ENCODE results near the gene COL5A1. TPM values are rescaled to one million over a fixed set of nuclear protein-coding genes. Genes with fewer than 3 reads are reported as not detected.

The COL5A1 gene
- total RNA-seq, 1 donor from 2014 or later, result 1,552 TPM

GRCh38 chr9:134598884-134599245 is 42.7 kb upstream of the COL5A1 start:
- H3K27me3 Mint-ChIP-seq (ENCODE audit: unreplicated experiment), result no peaks in the 10 kb centered on the region
- no peak overlapping the region for H3K4me3 Mint-ChIP-seq (ENCODE audit: unreplicated experiment)
- TF ChIP-seq, protein P1, sequence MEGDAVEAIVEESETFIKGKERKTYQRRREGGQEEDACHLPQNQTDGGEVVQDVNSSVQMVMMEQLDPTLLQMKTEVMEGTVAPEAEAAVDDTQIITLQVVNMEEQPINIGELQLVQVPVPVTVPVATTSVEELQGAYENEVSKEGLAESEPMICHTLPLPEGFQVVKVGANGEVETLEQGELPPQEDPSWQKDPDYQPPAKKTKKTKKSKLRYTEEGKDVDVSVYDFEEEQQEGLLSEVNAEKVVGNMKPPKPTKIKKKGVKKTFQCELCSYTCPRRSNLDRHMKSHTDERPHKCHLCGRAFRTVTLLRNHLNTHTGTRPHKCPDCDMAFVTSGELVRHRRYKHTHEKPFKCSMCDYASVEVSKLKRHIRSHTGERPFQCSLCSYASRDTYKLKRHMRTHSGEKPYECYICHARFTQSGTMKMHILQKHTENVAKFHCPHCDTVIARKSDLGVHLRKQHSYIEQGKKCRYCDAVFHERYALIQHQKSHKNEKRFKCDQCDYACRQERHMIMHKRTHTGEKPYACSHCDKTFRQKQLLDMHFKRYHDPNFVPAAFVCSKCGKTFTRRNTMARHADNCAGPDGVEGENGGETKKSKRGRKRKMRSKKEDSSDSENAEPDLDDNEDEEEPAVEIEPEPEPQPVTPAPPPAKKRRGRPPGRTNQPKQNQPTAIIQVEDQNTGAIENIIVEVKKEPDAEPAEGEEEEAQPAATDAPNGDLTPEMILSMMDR (IDR thresholded peaks at IDR 0.05), result no peak
- no peak for DNase-seq (ENCODE audit: extremely low spot score, unreplicated experiment)
- peaks cover 32% of the 10 kb centered on the region for H3K4me1 Mint-ChIP-seq (ENCODE audit: unreplicated experiment)
- H3K27ac Mint-ChIP-seq (ENCODE audit: unreplicated experiment), result no peak overlapping the region
- H3K36me3 Mint-ChIP-seq (ENCODE audit: unreplicated experiment), result no peaks in the 10 kb centered on the region
- H3K9me3 Mint-ChIP-seq (ENCODE audit: unreplicated experiment), result no peaks in the 10 kb centered on the region

DNA sequence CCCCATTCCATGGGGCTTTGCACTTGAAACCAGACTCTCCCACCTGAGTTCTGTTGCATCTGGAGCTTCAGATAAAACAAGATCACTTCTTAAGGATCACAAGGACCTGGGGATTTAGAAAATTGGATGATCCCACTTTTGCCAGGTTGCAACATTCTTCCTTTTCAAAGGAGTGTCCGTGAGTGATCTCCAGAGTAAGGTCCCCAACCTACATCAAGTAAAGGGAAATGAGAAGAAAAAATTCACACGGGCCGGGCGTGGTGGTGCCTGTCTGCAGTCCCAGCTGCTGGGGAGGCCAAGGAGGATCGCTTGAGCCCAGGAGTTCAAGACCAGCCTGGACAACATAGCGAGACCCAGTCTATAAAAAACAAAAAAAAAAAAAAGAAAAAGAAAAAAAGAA is 41.2 kb upstream of the COL5A1 start:
- Mint-ChIP-seq H3K27me3 (ENCODE audit: unreplicated experiment) (no peaks in the 10 kb centered on the region), H3K27ac (ENCODE audit: unreplicated experiment) (no peak overlapping the region), H3K4me1 (ENCODE audit: unreplicated experiment) (peaks cover 39% of the 10 kb centered on the region), H3K36me3 (ENCODE audit: unreplicated experiment) (no peaks in the 10 kb centered on the region), H3K9me3 (ENCODE audit: unreplicated experiment) (no peaks in the 10 kb centered on the region), H3K4me3 (ENCODE audit: unreplicated experiment) (no peak overlapping the region)
- no peak for DNase-seq (ENCODE audit: extremely low spot score, unreplicated experiment)
- TF ChIP-seq, protein P1 (IDR thresholded peaks at IDR 0.05), result no peak

DNA sequence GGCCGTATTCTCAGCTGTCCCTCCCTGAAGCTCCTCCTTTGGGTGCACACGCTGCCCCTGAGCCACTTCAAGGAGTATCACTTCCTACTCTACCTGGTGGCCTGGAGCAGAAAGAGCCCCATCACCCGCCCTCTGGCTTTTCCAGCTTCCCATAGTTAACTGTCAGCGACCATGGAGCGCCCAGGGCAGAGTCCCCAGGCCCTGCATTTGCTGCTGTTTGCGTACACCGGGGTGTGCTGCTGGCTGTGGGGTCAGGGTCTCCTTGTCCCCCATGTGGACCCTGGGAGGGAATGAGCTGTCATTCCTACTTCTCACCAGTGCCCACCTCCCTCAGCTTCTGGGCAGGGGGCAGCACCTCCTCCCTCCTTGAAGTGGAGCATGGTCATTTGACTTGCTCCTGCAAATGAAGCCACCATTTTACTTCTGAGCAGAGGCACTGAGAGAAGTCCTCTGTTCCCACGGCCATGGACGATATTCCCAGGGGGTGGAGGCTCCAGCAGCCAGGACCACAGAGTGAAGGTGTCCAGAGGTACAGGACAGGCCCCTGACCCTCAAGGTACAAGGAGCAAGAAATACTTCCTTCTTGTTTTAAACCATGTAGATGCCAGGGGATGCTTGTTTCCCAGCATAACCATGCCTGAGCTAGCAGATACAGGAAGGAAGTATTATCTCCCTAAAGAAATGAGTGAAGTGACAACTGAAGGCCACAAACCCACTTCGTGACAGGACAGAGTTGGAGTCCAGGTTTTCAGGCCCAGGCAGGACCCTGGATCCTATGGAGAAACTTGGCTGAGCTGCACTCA is 40.6 kb upstream of the COL5A1 start:
- Mint-ChIP-seq H3K27me3 (ENCODE audit: unreplicated experiment) (no peaks in the 10 kb centered on the region), H3K27ac (ENCODE audit: unreplicated experiment) (peak overlapping the region; percentile 93), H3K4me1 (ENCODE audit: unreplicated experiment) (peaks cover 42% of the 10 kb centered on the region), H3K9me3 (ENCODE audit: unreplicated experiment) (no peaks in the 10 kb centered on the region), H3K4me3 (ENCODE audit: unreplicated experiment) (no peak overlapping the region), H3K36me3 (ENCODE audit: unreplicated experiment) (no peaks in the 10 kb centered on the region)
- TF ChIP-seq, protein P1 (IDR thresholded peaks at IDR 0.05), result no peak
- DNase-seq (ENCODE audit: extremely low spot score, unreplicated experiment), result no peak

DNA sequence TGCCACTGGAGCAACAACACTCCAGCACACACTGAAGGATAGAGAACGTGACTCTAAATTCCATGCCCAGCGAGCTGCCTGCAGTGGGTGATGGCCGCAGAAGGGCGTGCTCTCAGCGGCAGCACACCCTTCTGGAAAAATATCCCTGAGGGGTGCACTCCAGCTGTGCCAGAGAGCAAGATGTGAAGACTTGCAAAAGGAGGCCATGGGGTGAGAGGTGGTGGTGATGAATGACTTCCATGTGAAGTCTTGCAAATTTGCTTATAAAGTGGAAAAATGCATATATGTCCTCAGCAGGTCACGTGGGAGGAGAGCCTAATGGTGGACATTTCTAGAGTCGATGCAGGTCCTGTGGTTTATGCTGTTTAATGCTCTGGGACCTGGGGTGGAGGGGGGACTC is 39.8 kb upstream of the COL5A1 start:
- DNase-seq (ENCODE audit: extremely low spot score, unreplicated experiment), result peak; percentile 85
- Mint-ChIP-seq H3K27me3 (ENCODE audit: unreplicated experiment) (no peaks in the 10 kb centered on the region), H3K4me1 (ENCODE audit: unreplicated experiment) (peaks cover 46% of the 10 kb centered on the region), H3K4me3 (ENCODE audit: unreplicated experiment) (no peak overlapping the region), H3K36me3 (ENCODE audit: unreplicated experiment) (no peaks in the 10 kb centered on the region), H3K27ac (ENCODE audit: unreplicated experiment) (peak overlapping the region; percentile 93), H3K9me3 (ENCODE audit: unreplicated experiment) (no peaks in the 10 kb centered on the region)
- TF ChIP-seq, protein P1 (IDR thresholded peaks at IDR 0.05), result no peak

GRCh38 chr9:134602547-134603362 is 38.8 kb upstream of the COL5A1 start:
- Mint-ChIP-seq H3K36me3 (ENCODE audit: unreplicated experiment) (no peaks in the 10 kb centered on the region), H3K27me3 (ENCODE audit: unreplicated experiment) (no peaks in the 10 kb centered on the region), H3K4me3 (ENCODE audit: unreplicated experiment) (peak overlapping the region; percentile 15), H3K9me3 (ENCODE audit: unreplicated experiment) (no peaks in the 10 kb centered on the region), H3K4me1 (ENCODE audit: unreplicated experiment) (peaks cover 53% of the 10 kb centered on the region), H3K27ac (ENCODE audit: unreplicated experiment) (peak overlapping the region; percentile 93)
- TF ChIP-seq, protein P1 (IDR thresholded peaks at IDR 0.05), result no peak
- DNase-seq (ENCODE audit: extremely low spot score, unreplicated experiment), result peak; percentile 88

All from osteocyte (in vitro differentiated cells).